Mesendoderm (in vitro differentiated cells): ENCODE measurements around the gene NME7.
"Not testable (repeated sequence)": the region's sequence is repeated elsewhere in the genome, so short reads cannot be mapped to it uniquely, and the experiment has no call there.

Experiments used
- DNase-seq: peaks from one replicate; pipeline ENCODE4 v3.0.0; 2013
- H2AK5ac ChIP-seq: 2 replicates; pipeline ENCODE4 v1.6.1; 2013; ENCODE audit warnings: low read length, inconsistent platforms
- H2BK120ac ChIP-seq: 2 replicates; pipeline ENCODE4 v1.6.1; 2013; ENCODE audit warnings: low read depth, mild to moderate bottlenecking, low read length, moderate library complexity, mixed read lengths
- H2BK15ac ChIP-seq: replicated peaks from 2 replicates; pipeline ENCODE4 v1.6.1; 2013; ENCODE audit warnings: low read depth, mild to moderate bottlenecking, moderate library complexity
- H2BK5ac ChIP-seq: 2 replicates; pipeline ENCODE4 v1.6.1; 2013; ENCODE audit warnings: low read length, inconsistent platforms
- H3K18ac ChIP-seq: 2 replicates; pipeline ENCODE4 v1.6.1; 2013; ENCODE audit warnings: mild to moderate bottlenecking, low read length, mixed read lengths
- H3K23ac ChIP-seq: one replicate; pipeline ENCODE4 v1.6.1; 2013; ENCODE audit warnings: low read length
- H3K27ac ChIP-seq: 2 replicates; pipeline ENCODE4 v1.5.1; 2013; ENCODE audit warnings: low read depth, mild to moderate bottlenecking, inconsistent platforms, low read length, moderate library complexity
- H3K27me3 ChIP-seq: 2 replicates; pipeline ENCODE4 v1.6.1; 2013; ENCODE audit warnings: low read length, control low read depth, mild to moderate bottlenecking, inconsistent platforms; ENCODE audit not compliant: insufficient read depth, poor library complexity
- H3K36me3 ChIP-seq: 2 replicates; pipeline ENCODE4 v1.6.1; 2013; ENCODE audit warnings: low read length, inconsistent platforms; ENCODE audit not compliant: control insufficient read depth, insufficient read depth
- H3K4ac ChIP-seq: one replicate; pipeline ENCODE4 v1.6.1; 2013; ENCODE audit warnings: low read depth, mild to moderate bottlenecking, low read length, moderate library complexity
- H3K4me1 ChIP-seq: 2 replicates; pipeline ENCODE4 v1.6.1; 2013; ENCODE audit warnings: low read depth, low read length, inconsistent platforms; ENCODE audit not compliant: control insufficient read depth
- H3K4me2 ChIP-seq: 2 replicates; pipeline ENCODE4 v1.6.1; 2013; ENCODE audit warnings: low read length
- H3K4me3 ChIP-seq: 2 replicates; pipeline ENCODE4 v1.5.1; 2013; ENCODE audit warnings: mild to moderate bottlenecking, low read length
- H3K56ac ChIP-seq: one replicate; pipeline ENCODE4 v1.6.1; 2013; ENCODE audit warnings: low read length
- H3K79me1 ChIP-seq: 2 replicates; pipeline ENCODE4 v1.6.1; 2013; ENCODE audit warnings: low read length, inconsistent platforms
- H3K79me2 ChIP-seq: 2 replicates; pipeline ENCODE4 v1.6.1; 2013; ENCODE audit warnings: mild to moderate bottlenecking, low read length; ENCODE audit not compliant: control insufficient read depth, insufficient read depth
- H3K9ac ChIP-seq: 2 replicates; pipeline ENCODE4 v1.6.1; 2013; ENCODE audit warnings: low read length, inconsistent platforms
- H4K5ac ChIP-seq: one replicate; pipeline ENCODE4 v1.6.1; 2013; ENCODE audit warnings: low read length
- H4K8ac ChIP-seq: one replicate; pipeline ENCODE4 v1.6.1; 2013; ENCODE audit warnings: low read depth, mild to moderate bottlenecking, control low read depth, low read length, moderate library complexity
- WGBS: extraction: QIAGEN DNeasy Blood & Tissue Kit; methylation state at CpG from one replicate; pipeline ENCODE4 v1.1.7; 2013; ENCODE audit warnings: low lambda C conversion rate, missing lambda C conversion rate; ENCODE audit not compliant: insufficient coverage; ENCODE audit errors: extremely low coverage; 5-methylcytosine and 5-hydroxymethylcytosine counted together

Gene NME7

DNA sequence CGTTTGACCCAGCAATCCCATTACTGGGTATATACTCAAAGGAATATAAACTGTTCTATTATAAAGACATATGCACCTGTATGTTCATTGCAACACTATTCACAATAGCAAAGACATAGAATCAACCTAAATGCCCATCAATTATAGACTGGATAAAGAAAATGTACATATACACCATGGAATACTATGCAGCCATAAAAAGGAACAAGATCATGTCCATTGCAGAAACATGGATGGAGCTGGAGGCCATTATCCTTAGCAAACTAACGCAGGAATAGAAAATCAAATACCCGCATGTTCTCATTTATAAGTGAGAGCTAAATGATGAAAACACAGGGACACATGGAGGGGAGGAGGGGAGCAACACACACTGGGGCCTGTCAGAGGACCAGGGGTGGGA, 188.2 kb downstream of the NME7 start:
- H3K4me1 ChIP-seq, H3K79me1 ChIP-seq, H3K27me3 ChIP-seq, H3K4me3 ChIP-seq, H2AK5ac ChIP-seq, H2BK15ac ChIP-seq, H3K27ac ChIP-seq, H3K9ac ChIP-seq, H2BK120ac ChIP-seq, H3K4me2 ChIP-seq, H4K5ac ChIP-seq, H3K79me2 ChIP-seq, H3K36me3 ChIP-seq, H3K4ac ChIP-seq, H3K18ac ChIP-seq, H4K8ac ChIP-seq, H2BK5ac ChIP-seq, H3K56ac ChIP-seq, H3K23ac ChIP-seq, DNase-seq: not testable (repeated sequence)
- WGBS: no CpG with 5 or more reads among the region's 3 CpGs

DNA sequence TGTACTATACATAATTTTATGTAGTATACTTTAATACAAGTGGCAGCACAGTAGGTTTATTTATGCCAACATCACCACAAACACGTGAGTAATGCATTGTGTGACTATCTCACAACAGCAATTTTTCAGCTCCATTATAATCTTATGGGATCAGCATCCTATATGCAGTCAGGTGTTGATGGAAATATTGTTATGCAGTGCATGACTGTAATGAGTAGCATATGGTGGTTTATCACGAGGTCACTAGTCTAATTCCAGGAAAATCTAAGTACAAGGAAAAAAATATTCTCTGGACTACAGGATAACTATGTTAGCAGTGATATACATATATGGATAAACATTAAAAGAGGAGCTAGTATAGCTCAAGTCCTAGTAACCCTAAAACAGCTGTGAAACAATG, 192.1 kb downstream of the NME7 start:
- no CpG with 5 or more reads among the region's 2 CpGs for WGBS
- Histone ChIP-seq H3K79me1 (no peaks in the 10 kb centered on the region), H3K4me2 (no peak overlapping the region), H3K27me3 (no peaks in the 10 kb centered on the region), H3K79me2 (no peaks in the 10 kb centered on the region), H3K27ac (no peak overlapping the region), H4K5ac (no peak overlapping the region), H3K18ac (no peak overlapping the region), H2AK5ac (no peak overlapping the region), H3K9ac (no peak overlapping the region), H3K4me3 (no peak overlapping the region), H3K23ac (no peak overlapping the region), H2BK120ac (no peak overlapping the region), H3K56ac (no peak overlapping the region), H2BK15ac (no peak overlapping the region), H3K4me1 (no peaks in the 10 kb centered on the region), H2BK5ac (no peak overlapping the region), H3K36me3 (no peaks in the 10 kb centered on the region), H3K4ac (no peak overlapping the region), H4K8ac (no peak overlapping the region)
- DNase-seq: no peak

DNA sequence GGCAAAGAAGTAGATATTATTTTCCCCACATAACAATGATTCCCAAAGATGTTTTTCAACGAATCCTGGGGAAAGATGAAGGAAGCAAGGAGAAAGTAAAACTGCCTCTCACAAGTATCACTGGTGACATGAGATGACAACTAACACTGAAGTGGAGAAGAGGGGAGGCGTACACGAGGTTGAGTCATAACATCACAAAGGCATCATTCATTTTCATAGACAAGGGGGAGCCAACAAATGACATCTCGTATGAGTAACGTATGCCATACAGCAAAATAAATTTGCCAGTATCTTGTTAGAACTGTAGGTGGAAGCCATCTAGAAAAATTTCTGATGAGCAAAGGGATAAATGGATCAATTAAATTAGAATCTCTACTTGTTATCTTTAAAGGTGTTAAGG, 204.5 kb downstream of the NME7 start:
- no peak overlapping the region for H2BK15ac ChIP-seq
- no peak for DNase-seq
- no peak overlapping the region for H4K8ac ChIP-seq
- no peak overlapping the region for H3K56ac ChIP-seq
- H4K5ac ChIP-seq: no peak overlapping the region
- no peak overlapping the region for H2BK5ac ChIP-seq
- WGBS: no CpG with 5 or more reads among the region's 5 CpGs
- no peak overlapping the region for H3K27ac ChIP-seq
- H3K4me2 ChIP-seq: no peak overlapping the region
- no peak overlapping the region for H3K4me3 ChIP-seq
- H3K4ac ChIP-seq: no peak overlapping the region
- H3K79me2 ChIP-seq: no peaks in the 10 kb centered on the region
- no peak overlapping the region for H2AK5ac ChIP-seq
- H3K23ac ChIP-seq: no peak overlapping the region
- no peaks in the 10 kb centered on the region for H3K4me1 ChIP-seq
- H3K79me1 ChIP-seq: no peaks in the 10 kb centered on the region
- H3K27me3 ChIP-seq: no peaks in the 10 kb centered on the region
- no peak overlapping the region for H3K18ac ChIP-seq
- H2BK120ac ChIP-seq: no peak overlapping the region
- no peaks in the 10 kb centered on the region for H3K36me3 ChIP-seq
- H3K9ac ChIP-seq: no peak overlapping the region

GRCh38 chr1:169161496-169162194, 206.0 kb downstream of the NME7 start:
- H2BK120ac ChIP-seq: no peak overlapping the region
- no peak overlapping the region for H3K4me2 ChIP-seq
- H3K4me3 ChIP-seq: no peak overlapping the region
- no peak overlapping the region for H3K56ac ChIP-seq
- WGBS: no CpG with 5 or more reads among the region's 4 CpGs
- no peak overlapping the region for H4K5ac ChIP-seq
- no peak overlapping the region for H2BK5ac ChIP-seq
- no peak overlapping the region for H3K9ac ChIP-seq
- no peak overlapping the region for H2BK15ac ChIP-seq
- H3K79me1 ChIP-seq: no peaks in the 10 kb centered on the region
- no peak overlapping the region for H3K18ac ChIP-seq
- no peak for DNase-seq
- H3K79me2 ChIP-seq: no peaks in the 10 kb centered on the region
- no peak overlapping the region for H2AK5ac ChIP-seq
- no peak overlapping the region for H3K23ac ChIP-seq
- no peaks in the 10 kb centered on the region for H3K4me1 ChIP-seq
- no peaks in the 10 kb centered on the region for H3K27me3 ChIP-seq
- no peaks in the 10 kb centered on the region for H3K36me3 ChIP-seq
- no peak overlapping the region for H3K4ac ChIP-seq
- no peak overlapping the region for H4K8ac ChIP-seq
- no peak overlapping the region for H3K27ac ChIP-seq

DNA sequence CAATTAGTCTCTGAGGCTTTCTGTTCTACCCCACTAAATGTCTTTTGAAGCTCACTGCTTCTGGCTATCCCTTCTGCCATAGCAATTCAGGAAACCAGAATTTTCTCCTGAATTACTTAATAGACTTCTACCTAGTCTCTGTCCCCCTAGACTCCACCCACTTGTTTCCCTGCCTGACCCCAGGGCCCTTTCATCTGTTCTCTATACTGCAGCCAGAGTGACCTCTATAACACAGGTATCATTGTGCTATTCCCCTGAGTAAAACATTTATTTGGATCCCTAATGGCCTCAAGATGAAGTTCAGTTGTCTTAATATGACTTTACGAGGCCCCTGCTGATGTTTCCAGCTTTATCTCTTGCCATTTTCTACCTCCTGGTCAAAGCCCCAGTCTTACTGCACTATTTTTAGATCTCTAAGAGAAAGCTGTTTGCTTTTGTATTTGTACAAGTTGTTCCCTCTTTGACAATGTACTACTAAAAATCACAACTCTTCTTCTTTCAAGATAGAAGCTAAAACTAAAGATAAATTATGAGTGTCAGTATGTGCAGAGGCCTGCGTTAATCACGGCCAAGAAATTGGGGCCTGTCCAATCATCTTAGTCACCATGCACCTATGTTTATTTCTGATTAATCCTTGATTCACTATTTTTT, 206.6 kb downstream of the NME7 start:
- Histone ChIP-seq H3K36me3 (no peaks in the 10 kb centered on the region), H2AK5ac (no peak overlapping the region), H2BK120ac (no peak overlapping the region), H2BK5ac (no peak overlapping the region), H3K79me1 (no peaks in the 10 kb centered on the region), H3K4ac (no peak overlapping the region), H3K27me3 (no peaks in the 10 kb centered on the region), H3K18ac (no peak overlapping the region), H3K27ac (no peak overlapping the region), H3K4me2 (no peak overlapping the region), H3K23ac (no peak overlapping the region), H3K4me3 (no peak overlapping the region), H3K9ac (no peak overlapping the region), H4K8ac (no peak overlapping the region), H3K56ac (no peak overlapping the region), H2BK15ac (no peak overlapping the region), H4K5ac (no peak overlapping the region), H3K79me2 (no peaks in the 10 kb centered on the region), H3K4me1 (no peaks in the 10 kb centered on the region)
- DNase-seq: no peak
- WGBS: no CpG with 5 or more reads among the region's 3 CpGs

GRCh38 chr1:169156580-169156979, 211.0 kb downstream of the NME7 start:
- no peaks in the 10 kb centered on the region for H3K4me1 ChIP-seq
- no peak overlapping the region for H3K56ac ChIP-seq
- no peak overlapping the region for H3K23ac ChIP-seq
- no peaks in the 10 kb centered on the region for H3K79me2 ChIP-seq
- no peak overlapping the region for H2BK5ac ChIP-seq
- no peak overlapping the region for H3K4ac ChIP-seq
- H3K18ac ChIP-seq: no peak overlapping the region
- no peaks in the 10 kb centered on the region for H3K79me1 ChIP-seq
- no peaks in the 10 kb centered on the region for H3K36me3 ChIP-seq
- no peak overlapping the region for H2BK15ac ChIP-seq
- H2AK5ac ChIP-seq: no peak overlapping the region
- H4K5ac ChIP-seq: no peak overlapping the region
- no peak for DNase-seq
- H3K9ac ChIP-seq: no peak overlapping the region
- H3K27me3 ChIP-seq: no peaks in the 10 kb centered on the region
- H2BK120ac ChIP-seq: no peak overlapping the region
- H4K8ac ChIP-seq: no peak overlapping the region
- no peak overlapping the region for H3K4me3 ChIP-seq
- no peak overlapping the region for H3K27ac ChIP-seq
- no CpG with 5 or more reads among the region's 3 CpGs for WGBS
- H3K4me2 ChIP-seq: no peak overlapping the region
